HAP-1 (cell line): Measurements from ENCODE around the gene FAM237B.

Source experiments
- DNase-seq, 2 experiments: peaks; one replicate each; pipeline ENCODE4 v3.0.0-alpha.2; 2016 to 2020; ENCODE audit warnings: low spot score in 2 of 2
- H3K27me3 ChIP-seq: fragments of 250-450 bp; sonication (Bioruptor Pico); 2 replicates; pipeline ENCODE4 v1.5.1; 2020; ENCODE audit warnings: low read depth, mild to moderate bottlenecking, moderate library complexity
- H3K36me3 ChIP-seq: fragments of 250-450 bp; sonication (Bioruptor Pico); replicated peaks from 2 replicates; pipeline ENCODE4 v1.5.1; 2020; ENCODE audit warnings: mild to moderate bottlenecking
- H3K4me1 ChIP-seq: fragments of 250-450 bp; sonication (Bioruptor Pico); 2 replicates; pipeline ENCODE4 v1.5.1; 2020; ENCODE audit warnings: mild to moderate bottlenecking
- H3K4me3 ChIP-seq: fragments of 250-450 bp; sonication (Bioruptor Pico); 2 replicates; pipeline ENCODE4 v1.5.1; 2020; ENCODE audit warnings: mild to moderate bottlenecking, moderate library complexity
- H3K9me3 ChIP-seq: fragments of 250-450 bp; sonication (Bioruptor Pico); 2 replicates; pipeline ENCODE4 v1.5.1; 2020; ENCODE audit warnings: mild to moderate bottlenecking, moderate library complexity
- in situ Hi-C: fragments of 300-500 bp; cut with MboI; formaldehyde crosslinking; loops from 3 replicates; pipeline ENCODE4 v1.14.3; 2020; ENCODE audit warnings: low sequenced_read_pairs, inconsistent platforms, mixed read lengths

The FAM237B gene

GRCh38 chr7:90271753-90272152 lies 49.4 kb downstream of the FAM237B start:
- Histone ChIP-seq H3K36me3 (no peaks in the 10 kb centered on the region), H3K27me3 (no peaks in the 10 kb centered on the region), H3K4me3 (no peak overlapping the region), H3K4me1 (no peaks in the 10 kb centered on the region), H3K9me3 (no peaks in the 10 kb centered on the region)
- in situ Hi-C loops = loop anchor here (25.0 kb wide), 1 partner anchor 109 kb away; the partner anchor contains the start of gene STEAP1
- no peak for DNase-seq

- Histone ChIP-seq H3K36me3 (no peaks in the 10 kb centered on the region), H3K4me3 (no peak overlapping the region), H3K9me3 (no peaks in the 10 kb centered on the region), H3K4me1 (no peaks in the 10 kb centered on the region), H3K27me3 (no peaks in the 10 kb centered on the region; the same call in 1 of the 2 replicates)
- no peak for DNase-seq
- in situ Hi-C loops = loop anchor here (25.0 kb wide), 1 partner anchor 108 kb away; the partner anchor contains the start of gene STEAP1
Observed at GRCh38 chr7:90270431-90271178, 50.5 kb downstream of the FAM237B start.

- H3K9me3 ChIP-seq = no peaks in the 10 kb centered on the region
- in situ Hi-C loops = loop anchor here (25.0 kb wide), 1 partner anchor 107 kb away; the partner anchor contains the start of gene STEAP1
- DNase-seq = no peak
- H3K4me3 ChIP-seq = no peak overlapping the region
- H3K4me1 ChIP-seq = no peaks in the 10 kb centered on the region
- no peaks in the 10 kb centered on the region; the same call in 1 of the 2 replicates for H3K27me3 ChIP-seq
- H3K36me3 ChIP-seq = no peaks in the 10 kb centered on the region
Observed at GRCh38 chr7:90269163-90269562, 51.9 kb downstream of the FAM237B start.

- H3K4me1 ChIP-seq = no peaks in the 10 kb centered on the region
- no peaks in the 10 kb centered on the region for H3K36me3 ChIP-seq
- no peak overlapping the region for H3K4me3 ChIP-seq
- in situ Hi-C loops = loop anchor here (25.0 kb wide), 1 partner anchor 105 kb away; the partner anchor contains the start of gene STEAP1
- no peak for DNase-seq
- H3K27me3 ChIP-seq = no peaks in the 10 kb centered on the region; the same call in 1 of the 2 replicates
- H3K9me3 ChIP-seq = no peaks in the 10 kb centered on the region
Observed at GRCh38 chr7:90267263-90267858, 53.7 kb downstream of the FAM237B start.

- in situ Hi-C loops = loop anchor here (25.0 kb wide), 1 partner anchor 105 kb away; the partner anchor contains the start of gene STEAP1
- Histone ChIP-seq H3K36me3 (no peaks in the 10 kb centered on the region), H3K27me3 (no peaks in the 10 kb centered on the region; the same call in 1 of the 2 replicates), H3K9me3 (no peaks in the 10 kb centered on the region), H3K4me1 (no peaks in the 10 kb centered on the region), H3K4me3 (no peak overlapping the region)
- DNase-seq = no peak
Observed at GRCh38 chr7:90266808-90267207, 54.3 kb downstream of the FAM237B start.
